Mammary epithelial cell (primary cell): Measurements from ENCODE around the gene SPECC1.

Source experiments
- EZH2 ChIP-seq: IDR thresholded peaks from 2 replicates; pipeline ENCODE4 v1.6.1; 2012; ENCODE audit warnings: low read length, inconsistent platforms, borderline replicate concordance
- TF ChIP-seq, protein P1 (sequence below), 2 donors: IDR thresholded peaks in 1 of 2; conservative IDR thresholded peaks in 1 of 2; 2 replicates each; pipeline ENCODE4 v1.5.1; 2011 to 2012; ENCODE audit warnings: inconsistent platforms in 2 of 2, low read length in 2 of 2, mild to moderate bottlenecking in 2 of 2, control low read depth in 1 of 2, low read depth in 1 of 2; ENCODE audit not compliant: insufficient read depth in 1 of 2; ENCODE audit errors: extremely low read depth in 1 of 2

GRCh38 chr17:20067711-20068110 is 58.6 kb downstream of the SPECC1 start:
- TF ChIP-seq, protein P1, sequence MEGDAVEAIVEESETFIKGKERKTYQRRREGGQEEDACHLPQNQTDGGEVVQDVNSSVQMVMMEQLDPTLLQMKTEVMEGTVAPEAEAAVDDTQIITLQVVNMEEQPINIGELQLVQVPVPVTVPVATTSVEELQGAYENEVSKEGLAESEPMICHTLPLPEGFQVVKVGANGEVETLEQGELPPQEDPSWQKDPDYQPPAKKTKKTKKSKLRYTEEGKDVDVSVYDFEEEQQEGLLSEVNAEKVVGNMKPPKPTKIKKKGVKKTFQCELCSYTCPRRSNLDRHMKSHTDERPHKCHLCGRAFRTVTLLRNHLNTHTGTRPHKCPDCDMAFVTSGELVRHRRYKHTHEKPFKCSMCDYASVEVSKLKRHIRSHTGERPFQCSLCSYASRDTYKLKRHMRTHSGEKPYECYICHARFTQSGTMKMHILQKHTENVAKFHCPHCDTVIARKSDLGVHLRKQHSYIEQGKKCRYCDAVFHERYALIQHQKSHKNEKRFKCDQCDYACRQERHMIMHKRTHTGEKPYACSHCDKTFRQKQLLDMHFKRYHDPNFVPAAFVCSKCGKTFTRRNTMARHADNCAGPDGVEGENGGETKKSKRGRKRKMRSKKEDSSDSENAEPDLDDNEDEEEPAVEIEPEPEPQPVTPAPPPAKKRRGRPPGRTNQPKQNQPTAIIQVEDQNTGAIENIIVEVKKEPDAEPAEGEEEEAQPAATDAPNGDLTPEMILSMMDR (conservative IDR thresholded peaks at IDR 0.05 in 1 of 2, IDR thresholded peaks at IDR 0.05 in 1 of 2; ENCODE audit: extremely low read depth in 1 of 2, insufficient read depth in 1 of 2, low read depth in 1 of 2, low read length in 2 of 2): no peak
- no peak for TF ChIP-seq EZH2
